ENCODE measurements around the gene DUSP11. TPM values are rescaled to one million over a fixed set of nuclear protein-coding genes. Genes with fewer than 3 reads are reported as not detected.
A peak's percentile ranks its signal among the peaks of the same experiment; 100 is the strongest.
"Not testable (repeated sequence)": the region's sequence is repeated elsewhere in the genome, so short reads cannot be mapped to it uniquely, and the experiment has no call there.

DUSP11 gene
- total RNA-seq: 26.4 and 38.2 TPM in 2 replicates

GRCh38 chr2:73779467-73780236 is at the start of gene DUSP11:
Gene DUSP11, minus strand, starts transcription at chr2:73780103. Its CDS starts 129 bp downstream, at chr2:73779974.
- DNase-seq (ENCODE audit: extremely low read depth, low read depth, low spot score): peak; percentile 71

- peak; percentile 91 for DNase-seq (ENCODE audit: extremely low read depth, low read depth, low spot score)
These were observed 49.1 kb upstream of the DUSP11 start, which contains the start of gene STAMBP for GRCh38 chr2:73828818-73829570. Gene STAMBP, plus strand, starts transcription at chr2:73828961. Its CDS starts 1,896 bp downstream, at chr2:73830857.

GRCh38 chr2:73828389-73828817 is 48.5 kb upstream of the DUSP11 start:
- no peak for DNase-seq (ENCODE audit: extremely low read depth, low read depth, low spot score)

DNA sequence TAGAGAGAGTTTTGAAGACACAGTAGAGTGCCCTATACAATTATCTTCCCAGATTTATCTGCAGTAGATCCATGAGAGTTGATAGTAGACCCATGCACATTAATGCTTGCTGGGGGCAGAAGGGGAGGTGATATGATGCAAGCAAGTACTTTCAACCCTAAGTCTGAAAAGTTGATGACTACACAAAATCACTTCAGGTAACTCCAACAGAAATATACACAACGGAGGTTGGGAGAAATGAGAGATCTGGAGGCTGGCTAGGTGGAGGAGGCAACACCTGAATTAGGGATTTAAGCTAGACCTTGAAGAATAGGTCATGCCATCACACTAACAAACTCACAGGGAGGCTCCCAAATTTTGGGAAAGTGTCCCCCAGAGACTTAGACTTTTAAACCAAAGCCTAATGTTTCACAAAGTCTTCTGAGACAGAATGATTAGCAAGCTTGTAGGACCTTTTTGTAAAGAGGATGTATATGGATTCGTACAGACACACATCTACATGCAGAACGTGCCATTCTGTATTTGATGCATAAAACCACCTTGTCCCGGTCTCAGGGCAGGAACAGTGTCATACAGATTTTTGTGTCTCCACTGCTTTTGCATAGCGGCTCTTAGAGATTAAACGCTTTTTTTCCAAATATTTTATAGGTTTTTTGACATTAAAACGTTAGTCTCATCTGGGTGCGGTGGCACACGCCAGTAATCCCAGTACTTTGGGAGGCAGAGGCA is 47.9 kb upstream of the DUSP11 start:
- DNase-seq (ENCODE audit: extremely low read depth, low read depth, low spot score): no peak

DNA sequence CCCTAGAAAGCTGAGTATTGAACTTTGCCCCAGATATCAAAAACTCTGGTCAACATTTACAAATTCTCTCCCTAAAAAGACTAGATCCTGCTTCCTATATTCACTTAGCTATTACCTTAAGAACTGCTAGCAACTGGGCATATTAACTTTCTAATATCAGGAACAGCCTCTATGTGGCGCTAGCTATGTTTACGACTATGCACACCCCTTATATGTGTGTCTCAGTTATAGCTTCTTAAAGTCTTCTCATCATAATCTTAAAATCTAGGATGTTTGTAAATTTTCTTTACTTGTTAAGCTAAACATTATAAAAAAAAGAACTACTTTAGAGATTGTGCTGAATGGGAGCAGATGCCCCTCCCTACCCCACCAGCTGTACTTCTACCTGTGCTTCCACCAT is 47.1 kb upstream of the DUSP11 start:
- DNase-seq (ENCODE audit: extremely low read depth, low read depth, low spot score): no peak

DNA sequence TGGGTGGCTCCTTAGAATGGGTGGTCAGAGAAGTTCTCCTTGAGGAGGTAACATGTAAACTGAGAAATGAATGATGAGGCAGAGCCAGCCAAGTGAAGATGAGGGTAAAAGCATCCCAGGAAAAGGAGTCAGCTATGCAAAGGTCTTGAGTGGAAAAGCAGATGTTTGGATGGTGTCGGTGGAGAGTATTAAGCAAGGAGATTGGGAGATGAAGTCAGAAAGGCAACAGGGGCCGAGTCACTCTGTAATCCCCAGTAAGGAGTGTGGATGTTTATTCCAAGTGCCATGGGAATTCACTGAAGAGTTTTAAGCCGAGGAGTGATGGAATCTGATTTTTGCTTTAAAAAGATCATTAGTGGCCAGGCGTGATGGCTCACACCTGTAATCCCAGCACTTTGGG is 45.5 kb upstream of the DUSP11 start:
- no peak for DNase-seq (ENCODE audit: extremely low read depth, low read depth, low spot score)

GRCh38 chr2:73823916-73824523 is 44.1 kb upstream of the DUSP11 start:
- peak; percentile 75 for DNase-seq (ENCODE audit: extremely low read depth, low read depth, low spot score)

- no peak for DNase-seq (ENCODE audit: extremely low read depth, low read depth, low spot score)
These were observed 43.5 kb upstream of the DUSP11 start for GRCh38 chr2:73823416-73823815.

- DNase-seq (ENCODE audit: extremely low read depth, low read depth, low spot score): no peak
These were observed 43.1 kb upstream of the DUSP11 start for GRCh38 chr2:73822991-73823390.

- DNase-seq (ENCODE audit: extremely low read depth, low read depth, low spot score): no peak
These were observed 42.4 kb upstream of the DUSP11 start for GRCh38 chr2:73822276-73822675.

DNA sequence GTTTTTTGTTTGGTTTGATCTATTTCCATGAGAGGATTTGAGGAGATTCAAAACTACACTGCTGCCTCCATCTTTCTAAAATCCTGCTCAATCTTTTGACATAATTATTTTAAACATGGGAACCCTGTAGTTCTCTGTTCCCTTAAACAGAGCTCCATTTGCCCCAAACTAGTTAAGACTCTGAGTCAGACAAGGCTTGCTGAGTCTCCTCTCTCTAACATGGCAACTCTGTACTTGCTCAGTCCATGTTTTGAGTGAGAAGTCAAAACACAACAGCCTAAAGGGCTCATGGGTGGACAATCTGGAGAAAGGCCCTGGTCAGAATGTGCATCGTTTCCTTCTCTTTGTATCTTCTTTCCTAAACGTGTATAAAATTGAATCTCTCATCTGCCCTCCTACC is 41.8 kb upstream of the DUSP11 start:
- DNase-seq (ENCODE audit: extremely low read depth, low read depth, low spot score): no peak

DNA sequence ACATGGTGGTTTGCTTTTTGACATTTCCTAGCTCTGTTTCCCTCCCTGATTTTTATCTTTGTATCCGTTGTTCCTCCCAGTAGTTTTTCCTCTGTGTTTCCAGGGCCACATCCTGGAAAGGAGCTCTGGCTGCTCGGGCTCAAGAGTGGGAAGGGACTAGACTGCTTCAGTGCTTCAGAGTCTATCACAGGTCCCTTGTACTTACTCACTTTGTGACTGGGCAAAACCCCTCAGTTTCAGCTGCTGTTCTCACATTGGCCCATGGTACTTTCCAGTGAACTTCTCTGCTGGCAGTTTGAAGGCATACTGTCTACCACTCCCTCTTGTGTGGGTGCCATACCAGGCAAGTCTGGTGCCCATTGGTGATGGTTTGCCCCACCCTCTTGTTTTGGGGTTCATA is 41.3 kb upstream of the DUSP11 start:
- DNase-seq (ENCODE audit: extremely low read depth, low read depth, low spot score): no peak

DNA sequence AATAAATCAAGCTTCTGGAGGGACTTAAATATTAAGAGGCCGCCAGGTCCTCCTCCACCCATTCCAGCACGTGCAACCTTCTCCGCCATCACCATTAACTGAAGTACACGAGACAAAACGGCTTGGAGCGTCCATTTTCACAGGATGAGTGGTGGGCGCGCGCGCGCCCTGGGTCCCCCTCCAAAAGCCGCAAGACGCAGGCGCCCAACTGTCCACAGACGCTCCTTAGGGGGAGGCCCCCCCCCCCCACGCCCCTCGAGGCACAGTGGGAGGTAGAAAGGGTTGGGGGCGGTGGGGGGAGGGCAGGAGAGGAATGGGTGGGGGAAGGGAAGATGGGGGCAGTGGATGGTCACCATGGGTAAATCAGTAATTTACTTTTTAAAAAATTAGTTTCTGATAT is 38.4 kb upstream of the DUSP11 start:
- DNase-seq (ENCODE audit: extremely low read depth, low read depth, low spot score): no peak

DNA sequence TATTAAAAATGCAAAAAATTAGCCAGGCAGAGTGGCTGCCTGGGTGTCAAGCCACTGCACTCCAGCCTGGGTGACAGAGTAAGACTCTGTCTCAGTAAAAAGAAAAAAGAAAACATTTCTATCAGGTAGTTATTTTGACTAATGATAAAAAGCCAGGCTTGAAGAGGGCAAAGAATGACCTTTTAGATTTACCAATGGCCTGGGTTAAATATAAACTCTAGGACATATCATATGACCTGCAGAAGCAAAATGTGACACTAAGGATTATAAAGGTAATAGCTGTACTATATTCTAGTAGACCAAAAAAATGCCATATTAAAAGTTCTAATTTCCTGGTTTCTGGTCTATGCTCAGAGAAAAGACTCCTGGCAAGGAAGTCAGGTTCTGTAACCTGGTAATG is 32.7 kb upstream of the DUSP11 start:
- DNase-seq (ENCODE audit: extremely low read depth, low read depth, low spot score): no peak

GRCh38 chr2:73811878-73812277 is 32.0 kb upstream of the DUSP11 start:
- DNase-seq (ENCODE audit: extremely low read depth, low read depth, low spot score): no peak

- DNase-seq (ENCODE audit: extremely low read depth, low read depth, low spot score): not testable (repeated sequence)
These were observed 4.0 kb upstream of the DUSP11 start, which contains the start of gene C2orf78 for GRCh38 chr2:73783883-73784282. Gene C2orf78, plus strand, starts transcription at chr2:73784183. Its CDS starts 127 bp downstream, at chr2:73784310.

- not testable (repeated sequence) for DNase-seq (ENCODE audit: extremely low read depth, low read depth, low spot score)
These were observed 3.5 kb upstream of the DUSP11 start for GRCh38 chr2:73783402-73783801.

GRCh38 chr2:73780237-73780582 is 307 bp upstream of the DUSP11 start:
- no peak for DNase-seq (ENCODE audit: extremely low read depth, low read depth, low spot score)

GRCh38 chr2:73778867-73779466 is 936 bp downstream of the DUSP11 start:
- DNase-seq (ENCODE audit: extremely low read depth, low read depth, low spot score): not testable (repeated sequence)

GRCh38 chr2:73776869-73777519 is 2.9 kb downstream of the DUSP11 start:
- no peak for DNase-seq (ENCODE audit: extremely low read depth, low read depth, low spot score)
